GM15510 (cell line): ENCODE results near the gene XIRP1.

Experiments used
- POLR2A ChIP-seq: IDR thresholded peaks from 3 replicates; pipeline ENCODE4 v1.6.1; 2011; ENCODE audit warnings: borderline replicate concordance; ENCODE audit not compliant: insufficient read length; ENCODE audit errors: extremely low read depth

XIRP1 gene

DNA sequence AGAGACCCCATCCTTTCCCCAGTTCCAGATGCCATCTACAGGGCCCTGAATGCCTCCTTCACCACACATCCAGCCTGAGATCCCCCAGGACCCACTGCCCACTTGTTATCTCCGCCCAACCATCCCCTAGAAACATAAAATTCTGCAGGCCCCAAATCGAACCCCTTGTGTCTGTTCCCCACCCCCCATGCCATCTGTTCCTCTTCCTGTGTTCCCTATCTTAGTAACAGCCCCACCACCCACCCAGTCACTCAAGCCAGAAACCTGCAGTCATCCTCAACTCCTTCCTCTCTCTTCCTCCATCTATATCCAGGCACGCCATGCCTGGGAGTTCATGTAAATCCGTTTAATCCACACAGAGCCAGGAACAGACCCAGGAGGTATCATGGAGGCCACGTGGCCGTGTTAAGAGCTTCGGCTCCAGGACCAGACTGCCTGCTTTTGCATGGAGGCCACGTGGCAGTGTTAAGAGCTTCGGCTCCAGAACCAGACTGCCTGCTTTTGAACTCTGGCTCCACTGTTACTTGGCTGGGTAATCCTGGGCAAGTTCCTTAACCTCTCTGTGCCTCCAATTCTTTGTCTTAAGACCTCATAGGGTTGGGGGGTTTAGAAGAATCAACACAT lies 43.8 kb downstream of the XIRP1 start:
- TF ChIP-seq POLR2A = no peak

DNA sequence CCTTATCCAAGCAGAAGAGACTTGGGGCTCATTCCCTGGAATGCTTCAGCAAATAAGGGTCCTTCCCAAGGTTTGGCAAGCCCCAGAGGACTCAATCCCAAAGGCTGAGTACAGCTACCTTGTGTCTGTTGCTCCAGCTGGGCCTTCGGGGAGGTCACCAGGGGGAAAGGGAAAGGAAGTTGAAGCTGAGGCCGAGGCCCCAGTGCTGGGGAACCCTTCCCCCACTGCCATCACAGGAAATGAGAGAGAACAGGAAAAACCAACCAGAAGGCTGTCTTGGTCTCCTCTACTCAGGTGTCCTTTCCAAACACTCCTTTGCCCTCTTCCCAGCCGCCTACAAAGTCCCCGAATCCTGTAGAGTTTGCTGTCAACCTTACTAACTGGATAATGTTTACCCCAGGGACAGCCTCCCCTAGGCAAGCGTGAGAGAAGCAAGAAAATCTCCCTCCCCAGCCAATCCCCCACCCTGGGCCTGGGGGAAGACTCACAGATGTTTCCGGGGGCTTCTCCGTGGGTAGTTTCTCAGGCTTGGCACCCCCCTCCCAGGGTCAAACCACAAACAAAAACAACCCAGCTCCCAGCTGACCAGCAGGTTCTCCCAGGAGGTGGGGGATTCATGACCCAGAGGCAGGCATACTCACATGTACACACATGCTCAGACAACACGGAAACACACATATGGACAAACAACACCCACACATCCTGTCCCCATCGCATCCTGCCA lies 44.5 kb downstream of the XIRP1 start:
- no peak for TF ChIP-seq POLR2A

DNA sequence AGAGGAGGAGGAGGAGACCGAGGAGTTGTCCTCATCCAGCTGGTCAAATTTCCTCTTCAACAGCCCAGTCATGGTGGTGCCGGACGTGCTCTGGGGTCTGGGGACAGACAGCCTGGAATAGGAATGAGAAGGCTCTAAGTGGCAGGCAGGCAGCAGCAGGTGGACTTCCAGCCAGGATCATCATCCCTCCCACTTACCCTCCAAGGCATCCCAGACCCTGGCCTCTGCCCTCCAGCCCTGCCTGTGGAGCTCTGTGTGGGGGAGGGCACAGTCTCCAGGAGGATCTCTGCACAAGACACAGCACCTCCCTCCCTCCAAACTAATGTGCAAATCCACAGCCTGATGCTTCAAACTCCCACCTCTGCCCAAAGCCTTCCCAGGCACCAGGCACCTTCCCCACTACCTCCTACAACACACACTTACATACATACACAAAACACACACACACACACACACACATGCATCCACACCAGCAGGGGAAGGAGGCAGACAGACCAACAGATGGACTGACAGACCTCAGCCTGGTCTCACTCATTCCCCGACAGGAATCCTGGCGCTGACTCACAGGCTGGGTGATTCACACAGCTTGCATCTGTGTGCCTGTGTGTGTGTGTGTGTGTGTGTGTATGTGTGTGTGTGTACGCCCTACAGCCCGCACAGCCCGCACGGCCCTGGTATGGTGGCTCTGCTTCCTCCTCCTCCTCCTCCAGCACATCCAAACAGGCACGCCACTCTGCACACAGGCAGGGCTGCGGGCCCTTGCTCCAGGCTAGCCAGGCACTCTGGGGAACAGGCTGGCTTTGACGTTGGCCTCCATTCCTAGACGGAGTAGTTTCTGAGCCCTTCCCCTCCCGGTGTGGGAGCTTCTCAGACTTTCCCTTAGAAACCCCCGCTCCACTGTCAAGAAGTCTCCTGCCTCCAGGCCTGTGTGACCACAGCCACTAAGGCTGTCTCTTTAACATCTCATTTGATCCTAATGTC lies 45.5 kb downstream of the XIRP1 start:
- TF ChIP-seq POLR2A = peak; percentile 31

GRCh38 chr3:39146083-39146501 lies 46.3 kb downstream of the XIRP1 start:
- TF ChIP-seq POLR2A = no peak

DNA sequence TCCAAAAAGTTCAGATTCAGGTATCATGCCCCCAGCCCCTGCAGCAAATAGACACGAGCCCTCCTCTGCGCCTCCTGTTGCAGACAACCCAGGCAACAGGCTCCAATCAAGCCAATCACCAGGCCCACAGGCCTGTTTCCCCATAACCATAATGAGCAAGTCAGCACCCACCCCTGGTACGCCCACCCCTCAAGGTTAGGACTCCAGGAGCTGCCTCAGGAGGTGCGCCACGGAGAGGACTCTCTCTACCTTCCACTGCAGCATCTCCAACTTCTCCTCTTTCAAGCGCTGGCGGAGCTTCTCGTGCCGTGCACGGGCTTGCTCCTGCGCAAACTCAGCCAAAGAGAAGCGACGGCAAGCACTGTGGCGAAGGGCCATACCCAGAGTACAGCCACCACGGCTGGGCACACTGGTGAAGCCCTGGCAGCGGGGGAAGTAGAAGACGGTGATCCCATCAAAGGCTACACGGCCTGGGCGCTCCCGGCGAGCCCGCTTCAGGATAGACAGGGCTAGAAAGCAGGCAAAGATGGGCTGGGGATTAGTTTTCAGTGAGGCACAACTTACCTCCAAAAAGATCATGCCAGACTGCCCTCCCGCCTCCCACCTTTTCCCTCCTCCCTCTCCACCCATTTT lies 47.5 kb downstream of the XIRP1 start:
- TF ChIP-seq POLR2A = no peak

DNA sequence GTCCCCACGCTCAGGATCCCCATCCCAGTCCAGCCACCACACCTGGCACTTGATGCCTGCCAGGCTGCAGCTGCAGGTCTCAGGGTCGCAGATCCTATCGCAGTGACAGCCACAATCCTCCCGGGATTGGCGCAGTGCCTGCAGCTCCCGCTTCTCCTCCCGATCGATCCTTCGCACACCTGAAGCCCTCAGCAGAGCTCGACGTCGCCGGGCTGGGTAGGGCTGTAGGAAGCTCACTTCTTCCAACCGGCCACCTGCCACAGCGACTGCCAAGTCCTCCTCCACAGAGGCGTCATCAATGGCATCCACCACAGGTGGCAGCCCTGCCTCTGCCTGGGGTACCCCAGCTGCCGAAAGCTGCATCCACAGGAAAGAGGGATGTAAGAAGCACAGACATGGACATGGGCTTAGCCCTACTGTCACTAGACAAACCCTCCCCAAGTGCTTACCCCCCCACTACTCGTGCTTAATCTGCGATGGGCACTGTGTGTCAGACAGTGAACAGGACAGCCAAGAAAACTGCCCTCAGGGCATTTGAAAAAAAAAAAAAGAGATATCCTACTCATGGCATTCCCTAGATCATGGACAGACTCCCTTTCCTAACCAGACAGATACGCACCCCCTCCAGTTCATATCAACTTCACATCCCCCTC lies 48.2 kb downstream of the XIRP1 start:
- TF ChIP-seq POLR2A = no peak

DNA sequence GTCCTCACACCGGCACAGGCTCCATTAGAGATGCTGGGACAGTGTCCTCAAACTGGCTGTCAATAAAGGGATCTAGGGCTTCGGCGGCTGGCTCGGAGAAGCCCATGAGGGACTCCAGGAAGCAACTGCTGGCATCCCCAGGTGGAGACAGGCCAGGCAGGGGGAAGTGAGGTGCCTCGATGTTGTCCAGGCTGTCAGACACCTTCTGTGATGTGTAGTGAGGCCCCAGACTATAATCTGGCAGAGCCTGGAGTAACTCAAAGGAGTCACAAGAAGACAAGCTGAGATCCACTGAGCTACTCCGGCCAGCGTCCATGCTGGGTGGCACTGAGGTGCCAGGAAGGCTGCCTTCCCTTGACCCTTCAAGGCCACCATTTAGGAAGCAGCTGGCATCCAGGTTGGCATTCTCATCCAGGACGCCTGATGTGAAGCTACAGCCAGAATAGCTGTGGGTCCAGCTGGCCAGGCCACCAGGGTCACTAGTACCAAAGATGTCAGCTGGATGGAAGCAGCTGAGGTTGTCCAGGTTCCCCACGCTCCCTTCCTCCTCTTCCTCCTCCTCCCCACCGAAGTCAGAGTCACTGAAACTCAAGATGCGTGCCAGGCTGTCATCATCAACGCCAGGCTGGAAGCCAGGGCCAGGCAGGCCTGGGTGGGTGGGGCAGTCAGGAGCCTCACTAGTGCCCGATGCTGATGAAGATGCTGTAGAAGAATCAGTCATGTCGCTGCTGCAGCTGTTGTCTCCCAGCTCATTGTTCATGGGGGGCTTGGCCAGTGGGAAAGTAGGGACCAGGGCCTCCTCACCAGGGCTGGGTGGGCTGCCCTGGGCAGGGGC lies 49.1 kb downstream of the XIRP1 start:
- TF ChIP-seq POLR2A = no peak

GRCh38 chr3:39142067-39142466 lies 50.3 kb downstream of the XIRP1 start:
- no peak for TF ChIP-seq POLR2A

- no peak for TF ChIP-seq POLR2A
These were observed 51.0 kb downstream of the XIRP1 start for GRCh38 chr3:39141171-39141995.

GRCh38 chr3:39140341-39140971 lies 51.9 kb downstream of the XIRP1 start:
- no peak for TF ChIP-seq POLR2A

GRCh38 chr3:39139442-39139841 lies 53.0 kb downstream of the XIRP1 start:
- TF ChIP-seq POLR2A = no peak

GRCh38 chr3:39138804-39139415 lies 53.5 kb downstream of the XIRP1 start:
- no peak for TF ChIP-seq POLR2A
